Measurements from ENCODE around the gene TGIF1.

TGIF1 gene

GRCh38 chr18:3489462-3489861 is 39.5 kb downstream of the TGIF1 start:
- DNase-seq = no peak

DNA sequence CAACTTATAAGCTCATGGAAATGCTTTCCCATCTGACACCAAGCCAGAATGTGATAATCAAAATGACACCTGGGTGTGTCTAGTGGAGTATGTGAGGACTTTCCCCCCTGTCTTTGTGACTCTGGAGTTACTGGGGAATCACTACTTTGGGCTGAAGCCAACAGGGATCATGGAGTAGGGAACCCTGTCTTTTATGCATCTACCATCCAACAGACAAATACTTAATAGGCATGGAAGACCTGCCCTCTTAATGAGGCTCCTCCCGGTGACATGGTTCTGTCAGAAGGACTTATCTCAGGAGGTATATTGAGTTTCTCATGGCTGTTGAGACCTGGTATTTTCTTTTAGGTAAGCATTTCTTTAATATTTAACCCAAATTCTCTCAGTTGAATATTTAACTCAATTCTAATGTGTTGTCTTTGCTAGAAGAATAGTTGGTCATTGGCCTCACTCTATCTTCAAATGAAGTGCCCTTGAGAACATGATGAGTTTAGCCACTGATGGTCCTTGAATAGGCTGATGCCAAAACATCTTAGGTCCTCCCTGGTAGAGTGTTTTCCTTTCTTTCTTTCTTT is 42.1 kb downstream of the TGIF1 start:
- no peak for DNase-seq

DNA sequence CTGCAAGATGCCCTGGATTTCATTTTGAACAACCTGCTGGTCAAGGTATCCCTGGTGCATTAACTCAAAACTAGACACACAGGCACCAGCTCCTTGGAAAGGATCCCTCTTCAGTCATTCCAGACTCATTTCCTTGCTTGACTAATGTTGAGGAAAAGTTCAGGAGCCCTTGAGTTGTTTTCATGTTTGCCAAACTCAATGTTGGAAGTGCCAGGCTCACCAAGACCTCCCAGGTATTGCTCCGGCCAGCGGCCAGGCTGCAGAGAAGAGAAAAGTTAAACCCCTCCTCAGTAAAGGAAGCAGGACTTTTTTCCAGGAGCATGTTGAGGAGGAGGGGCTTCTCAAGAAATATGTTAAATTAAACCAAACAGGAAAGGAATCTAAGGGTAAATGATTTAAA is 42.7 kb downstream of the TGIF1 start:
- no peak for DNase-seq

DNA sequence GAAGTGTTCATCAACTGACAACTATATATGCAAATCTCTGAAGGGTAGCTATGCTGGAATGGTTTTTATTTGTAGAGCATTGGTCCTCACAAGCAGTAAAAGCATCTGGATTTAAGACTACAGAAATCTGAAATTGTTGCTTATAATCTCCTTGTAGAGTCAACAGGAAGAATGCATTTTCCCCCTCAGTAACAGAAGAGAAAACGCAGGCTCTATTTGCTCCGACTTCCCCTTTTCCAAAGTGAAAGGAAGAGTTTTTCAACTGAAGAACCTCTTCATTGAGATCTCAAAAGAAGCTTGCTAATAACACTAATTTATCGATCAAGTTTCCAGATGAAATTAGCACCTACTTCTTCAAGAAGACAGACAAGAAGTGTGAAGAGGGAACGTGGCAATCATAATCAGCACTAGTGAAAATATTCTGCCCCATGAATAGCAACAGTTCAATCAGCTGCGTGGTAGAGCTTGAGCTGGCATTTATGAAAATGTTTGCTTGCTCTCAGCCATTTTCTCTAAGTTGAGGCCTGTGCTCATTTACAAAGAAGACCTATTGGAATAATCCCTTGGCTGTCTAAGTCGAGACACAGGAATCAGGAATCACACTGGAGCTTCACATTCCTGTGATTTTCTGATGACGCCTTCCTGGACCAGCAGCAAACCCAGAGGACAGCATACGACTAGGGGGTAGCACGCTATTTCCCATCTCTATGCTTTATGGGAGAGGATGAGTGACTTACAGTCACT is 43.7 kb downstream of the TGIF1 start:
- DNase-seq = no peak

DNA sequence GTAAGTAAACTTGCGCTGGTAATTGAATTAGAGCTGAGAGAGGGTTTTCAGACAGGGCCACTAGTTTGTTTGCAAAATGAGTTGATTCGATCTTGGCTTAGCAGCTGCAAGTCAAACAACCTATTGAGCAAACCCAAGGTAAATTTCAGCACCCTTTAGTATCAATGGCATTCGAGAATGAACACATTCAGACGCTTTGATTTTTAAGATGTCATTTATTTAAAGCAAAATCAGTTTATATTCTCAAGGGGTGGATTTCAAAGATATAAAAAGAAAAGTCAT is 44.2 kb downstream of the TGIF1 start:
- DNase-seq = no peak

- DNase-seq = no peak
Observed at GRCh38 chr18:3494569-3494968, 44.6 kb downstream of the TGIF1 start.

DNA sequence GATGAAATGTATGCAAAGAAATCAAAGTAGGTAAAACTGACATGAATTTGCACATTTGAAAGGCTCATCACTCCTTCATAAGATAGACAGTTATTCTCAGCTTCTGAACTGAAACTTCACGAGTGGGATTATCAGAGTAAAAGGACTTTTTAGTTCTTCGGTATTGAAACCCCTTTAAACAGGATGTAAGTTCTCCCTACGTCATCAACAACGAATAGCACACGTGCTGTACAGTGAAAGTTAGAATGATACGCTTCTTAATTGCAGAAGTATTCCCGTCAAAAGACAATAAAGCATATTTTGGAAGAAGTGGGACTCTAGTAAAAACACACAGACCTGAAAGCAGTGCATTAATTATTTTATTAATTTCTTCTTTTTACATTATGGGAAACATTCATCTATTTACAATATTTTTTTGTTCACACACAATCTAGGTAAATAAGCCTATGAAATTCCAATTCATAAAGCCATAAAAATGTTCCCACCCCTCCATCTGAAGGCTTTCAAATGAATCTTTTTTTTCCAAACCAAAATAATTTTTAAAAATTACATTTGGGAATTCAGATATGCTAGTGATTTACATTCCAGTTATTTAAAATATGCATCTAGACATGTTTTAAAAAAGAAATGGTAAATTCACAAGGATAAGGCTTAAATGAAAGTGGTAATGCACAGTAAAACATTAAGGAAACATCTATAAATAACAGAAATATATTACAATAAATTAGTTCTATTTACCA is 45.9 kb downstream of the TGIF1 start:
- DNase-seq = no peak

DNA sequence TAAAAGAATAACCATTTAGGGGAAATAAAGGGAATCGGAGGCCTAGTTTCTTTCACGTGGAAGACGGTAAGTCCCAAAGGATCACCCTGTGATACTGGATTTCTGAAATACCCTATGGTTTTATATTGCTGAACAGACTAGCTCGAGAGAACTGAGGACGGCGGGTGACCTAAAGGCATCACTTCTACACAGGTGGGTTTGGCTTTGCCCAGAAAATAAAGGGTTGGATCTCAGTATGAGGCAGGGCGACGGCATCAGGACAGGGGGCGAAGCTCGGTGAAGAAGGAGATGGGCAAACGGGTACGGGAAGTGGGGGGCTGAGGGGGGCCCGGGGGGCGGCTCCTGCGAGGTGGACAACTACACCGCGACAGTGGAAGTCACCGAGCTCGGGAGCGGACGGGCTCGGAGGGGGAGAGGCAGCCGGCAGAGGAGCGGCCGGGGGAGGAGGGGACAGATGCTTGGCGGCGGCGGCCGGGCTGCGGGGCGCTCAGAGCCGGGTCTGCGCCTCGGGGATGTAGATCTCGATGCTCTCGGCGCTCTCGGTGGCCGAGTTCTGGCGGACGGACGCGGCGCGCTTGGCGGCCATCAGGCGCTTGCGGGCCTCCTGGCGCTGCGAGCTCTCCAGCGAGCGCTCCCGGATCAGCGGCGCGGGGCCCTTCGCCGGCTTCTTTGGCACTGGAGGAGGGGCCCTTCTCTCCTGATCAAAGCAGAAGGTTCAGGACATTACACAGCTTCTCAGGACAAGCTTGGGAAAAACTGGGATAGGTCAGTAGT is 48.9 kb downstream of the TGIF1 start:
- DNase-seq = no peak

GRCh38 chr18:3499501-3499900 is 49.5 kb downstream of the TGIF1 start:
- DNase-seq = no peak

DNA sequence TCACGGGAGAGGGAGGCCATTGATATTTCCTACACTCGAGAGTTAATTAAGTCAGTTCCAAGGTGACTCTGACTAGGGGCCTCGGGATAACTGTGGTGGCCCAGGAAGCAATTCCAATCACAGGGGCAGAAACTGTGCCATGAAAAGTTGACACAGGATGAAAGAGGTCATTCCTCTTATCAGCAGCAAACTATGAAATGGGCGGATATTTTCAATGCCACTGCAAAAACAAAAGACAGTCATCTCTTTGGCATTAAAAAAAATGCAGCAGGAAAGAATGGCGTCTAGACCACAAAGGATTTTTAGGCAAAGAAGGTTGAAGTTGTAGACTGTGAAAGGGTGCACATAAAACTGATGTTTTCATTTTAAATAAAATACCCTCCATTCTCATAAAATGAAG is 50.0 kb downstream of the TGIF1 start:
- no peak for DNase-seq

GRCh38 chr18:3502650-3503049 is 52.7 kb downstream of the TGIF1 start:
- no peak for DNase-seq

DNA sequence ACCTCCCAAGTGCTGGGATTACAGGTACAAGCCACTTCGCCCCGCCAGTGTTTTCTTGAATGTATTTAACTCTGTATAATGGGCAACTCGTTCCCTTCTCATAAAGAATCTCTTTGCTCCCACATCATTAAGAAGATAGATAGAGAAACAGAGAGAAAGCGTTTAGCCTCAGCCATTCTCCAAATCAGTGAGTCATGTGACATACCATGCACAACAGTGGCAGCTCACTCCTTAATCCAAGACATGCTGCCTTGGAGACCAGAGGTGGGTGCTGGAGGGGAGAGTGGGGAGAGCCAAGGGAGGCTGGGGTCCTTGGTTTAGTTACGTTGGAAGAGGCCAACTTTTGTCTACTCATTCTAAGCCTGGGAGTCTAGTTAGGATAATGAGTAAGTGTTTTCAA is 54.7 kb downstream of the TGIF1 start:
- no peak for DNase-seq

- DNase-seq = no peak
Observed at GRCh38 chr18:3508576-3509549, 58.9 kb downstream of the TGIF1 start.
